Stimulated activated CD4-positive, alpha-beta T cell treated with anti-CD3 and anti-CD28 coated beads, TNF-alpha, amount 100 ng/mL, for 48 hours (primary cell): Measurements from ENCODE around the gene SFRP5.

Experiments
- DNase-seq, 3 donors: peaks; one replicate each; pipeline ENCODE4 v3.0.0-alpha.2; 2020; ENCODE audit warnings: low read depth in 3 of 3

The SFRP5 gene

GRCh38 chr10:97771913-97772823 is at the start of gene SFRP5:
Gene SFRP5, minus strand, starts transcription at chr10:97771999. Its CDS starts 166 bp downstream, at chr10:97771833.
- no peak for DNase-seq

- no peak for DNase-seq
Observed at GRCh38 chr10:97820096-97820704, 48.4 kb upstream of the SFRP5 start.

GRCh38 chr10:97818572-97818971 is 46.8 kb upstream of the SFRP5 start:
- no peak for DNase-seq

- DNase-seq = no peak
Observed at GRCh38 chr10:97816609-97817008, 44.8 kb upstream of the SFRP5 start.

GRCh38 chr10:97814996-97815395 is 43.2 kb upstream of the SFRP5 start:
- no peak for DNase-seq

- DNase-seq = no peak
Observed at GRCh38 chr10:97813311-97813710, 41.5 kb upstream of the SFRP5 start.

GRCh38 chr10:97812696-97813095 is 40.9 kb upstream of the SFRP5 start:
- no peak for DNase-seq

GRCh38 chr10:97811958-97812357 is 40.2 kb upstream of the SFRP5 start:
- no peak for DNase-seq

- no peak for DNase-seq
Observed at GRCh38 chr10:97810446-97810845, 38.6 kb upstream of the SFRP5 start.

- DNase-seq = no peak
Observed at GRCh38 chr10:97805949-97806348, 34.1 kb upstream of the SFRP5 start.

- DNase-seq = no peak
Observed at GRCh38 chr10:97805096-97805884, 33.5 kb upstream of the SFRP5 start.

GRCh38 chr10:97801422-97801821 is 29.6 kb upstream of the SFRP5 start:
- no peak for DNase-seq

- DNase-seq = no peak
Observed at GRCh38 chr10:97800474-97800873, 28.7 kb upstream of the SFRP5 start.

- DNase-seq = no peak
Observed at GRCh38 chr10:97798958-97799610, 27.3 kb upstream of the SFRP5 start.

- no peak for DNase-seq
Observed at GRCh38 chr10:97796651-97797050, 24.9 kb upstream of the SFRP5 start.

- no peak for DNase-seq
Observed at GRCh38 chr10:97795886-97796285, 24.1 kb upstream of the SFRP5 start.

GRCh38 chr10:97791824-97792721 is 20.3 kb upstream of the SFRP5 start:
- peak; percentile 43 to 58 (median 51) for DNase-seq

GRCh38 chr10:97789770-97790397 is 18.1 kb upstream of the SFRP5 start:
- DNase-seq = no peak

GRCh38 chr10:97788552-97789442 is 17.0 kb upstream of the SFRP5 start:
- no peak for DNase-seq
